C4-2B (cell line): Measurements from ENCODE around the gene SULT4A1.

Experiments used
- CTCF ChIP-seq: fragments of 450-650 bp; conservative IDR thresholded peaks from 2 replicates; pipeline ENCODE4 v1.5.1; 2017; ENCODE audit warnings: mild to moderate bottlenecking
- ZFX ChIP-seq: fragments of 450-650 bp; IDR thresholded peaks from 2 replicates; pipeline ENCODE4 v1.6.1; 2017

- TF ChIP-seq CTCF (no peak), ZFX (no peak)
Observed at GRCh38 chr22:43890901-43891331, 28.6 kb upstream of the SULT4A1 start.
